Kidney capillary endothelial cell (primary cell): ENCODE data around the gene RUSF1.
"Not testable (repeated sequence)": the region's sequence is repeated elsewhere in the genome, so short reads cannot be mapped to it uniquely, and the experiment has no call there.

ENCODE experiments used
- DNase-seq: peaks from one replicate; pipeline ENCODE4 v3.0.0-alpha.2; 2018; ENCODE audit warnings: low spot score

Gene RUSF1

GRCh38 chr16:31452631-31453106 is 55.5 kb downstream of the RUSF1 start:
- DNase-seq: no peak

GRCh38 chr16:31451681-31452351 is 56.4 kb downstream of the RUSF1 start:
- no peak for DNase-seq

GRCh38 chr16:31451201-31451600 is 57.0 kb downstream of the RUSF1 start:
- no peak for DNase-seq

- not testable (repeated sequence) for DNase-seq
These were observed 62.3 kb downstream of the RUSF1 start for GRCh38 chr16:31445931-31446330.

GRCh38 chr16:31441956-31442355 is 66.2 kb downstream of the RUSF1 start:
- DNase-seq: no peak

- no peak for DNase-seq
These were observed 67.5 kb downstream of the RUSF1 start for GRCh38 chr16:31440516-31441184.

- DNase-seq: no peak
These were observed 68.7 kb downstream of the RUSF1 start for GRCh38 chr16:31439519-31439918.
